Esophagus squamous epithelium (tissue), 5 donors: ENCODE measurements around the gene EGLN1. TPM values are rescaled to one million over a fixed set of nuclear protein-coding genes. Genes with fewer than 3 reads are reported as not detected.

Source experiments
- DNase-seq: peaks from one replicate; lab custom pipeline; 2025; lab: John Stamatoyannopoulos, UW
- H3K27ac ChIP-seq, 4 donors: fragments of 200-600 bp; sonication (generic); one replicate each; pipeline ENCODE4 v1.5.1; 2016 to 2019; ENCODE audit warnings: mild to moderate bottlenecking in 1 of 4
- H3K27me3 ChIP-seq, 4 donors: fragments of 200-600 bp; sonication (generic); 1 replicate in 3 of 4; 2 replicates in 1 of 4; pipeline versions ENCODE4 v1.5.1 to v1.6.0; 2017 to 2021; ENCODE audit warnings: antibody characterized with exemption in 1 of 4
- H3K36me3 ChIP-seq, 3 donors: fragments of 200-600 bp; sonication (generic); one replicate each; pipeline ENCODE4 v1.5.1; 2016 to 2019
- H3K4me1 ChIP-seq, 3 donors: fragments of 200-600 bp; sonication (generic); one replicate each; pipeline ENCODE4 v1.5.1; 2017 to 2019
- H3K4me3 ChIP-seq, 4 donors: fragments of 200-600 bp; sonication (generic); 1 replicate in 3 of 4; 2 replicates in 1 of 4; pipeline ENCODE4 v1.5.1; 2016 to 2019; ENCODE audit warnings: mild to moderate bottlenecking in 2 of 4, moderate library complexity in 1 of 4
- H3K9me3 ChIP-seq, 3 donors: fragments of 200-600 bp; sonication (generic); one replicate each; pipeline ENCODE4 v1.5.1; 2016 to 2019
- POLR2A ChIP-seq, 4 donors: fragments of 450-650 bp; IDR thresholded peaks; one replicate each; pipeline ENCODE4 v1.6.1; 2017; ENCODE audit warnings: antibody characterized with exemption in 4 of 4, mild to moderate bottlenecking in 4 of 4, moderate library complexity in 3 of 4
- WGBS, 2 donors: methylation state at CpG; one replicate each; pipeline ENCODE4 v1.1.5; 2018; 5-methylcytosine and 5-hydroxymethylcytosine counted together
- intact Hi-C: fragments of 100-400 bp; cut with DNase I; formaldehyde crosslinking; loops from one replicate; pipeline ENCODE4 v1.15.0; 2022
- total RNA-seq, 4 donors: library from RNA; depleted of rRNA; stranded (reverse); fragments of >200 nt; gene quantifications; one replicate each; pipeline ENCODE4 v1.1.0, GENCODE V29; 2016
- TF ChIP-seq, protein P1 (sequence below), 6 experiments: fragments of 450-650 bp in 4 of 6; fragments of 200-600 bp in 2 of 6; sonication (generic) in 2 of 6; IDR thresholded peaks; one replicate each; pipeline ENCODE4 v1.5.1; 2016 to 2019; ENCODE audit warnings: antibody characterized with exemption in 6 of 6, mild to moderate bottlenecking in 4 of 6, moderate library complexity in 4 of 6
- donor health status: DM: yes; HTN: yes; CAD: no.

Gene EGLN1
- total RNA-seq, 4 donors from 2014 or later = 21.8 to 36.0 (median 28.7) TPM

DNA sequence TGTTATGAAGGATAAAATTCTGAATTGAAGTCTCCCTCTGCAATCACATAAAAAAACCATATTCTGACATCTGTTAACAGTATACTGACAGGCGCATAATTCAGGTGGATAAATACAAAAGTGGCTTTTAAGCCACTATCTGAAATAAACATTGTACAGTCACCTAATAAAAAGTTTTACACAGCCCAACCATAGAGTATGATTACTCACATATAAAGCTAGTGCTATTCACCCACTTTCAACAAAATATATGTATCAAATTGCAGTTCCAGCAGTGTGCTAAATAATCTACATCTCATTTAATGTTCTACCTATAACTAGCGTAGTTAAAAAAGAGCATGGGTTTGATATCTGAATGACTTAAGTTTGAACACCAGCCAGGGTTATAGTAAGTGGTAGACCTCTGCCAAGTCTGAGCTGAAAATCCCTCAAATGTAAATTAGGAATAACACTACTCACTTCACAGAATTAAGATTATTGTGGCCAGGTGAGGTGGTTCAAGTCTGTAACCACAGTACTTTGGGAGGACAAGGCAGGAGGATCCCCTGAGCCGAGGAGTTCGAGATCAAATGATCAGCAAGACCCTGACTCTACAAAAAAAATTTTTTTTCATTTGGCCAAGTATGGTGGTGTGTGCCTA lies 3.9 kb downstream of the EGLN1 start:
- DNase-seq = no peak
- H3K9me3 ChIP-seq = no peaks in the 10 kb centered on the region
- peaks cover 0 to 6% (median 0%) of the 10 kb centered on the region in 3 donors for H3K36me3 ChIP-seq
- peak overlapping the region in 3 of 4 donors; percentile 65 to 96 (median 65) for H3K4me3 ChIP-seq
- intact Hi-C loops = no loop called here
- 67 to 77% methylated on average over 4 of the region's 4 CpGs for WGBS, 2 donors
- no peak overlapping the region for H3K27ac ChIP-seq
- no peaks in the 10 kb centered on the region for H3K27me3 ChIP-seq
- peaks cover 21 to 80% (median 48%) of the 10 kb centered on the region in 3 donors for H3K4me1 ChIP-seq
- TF ChIP-seq, protein P1, sequence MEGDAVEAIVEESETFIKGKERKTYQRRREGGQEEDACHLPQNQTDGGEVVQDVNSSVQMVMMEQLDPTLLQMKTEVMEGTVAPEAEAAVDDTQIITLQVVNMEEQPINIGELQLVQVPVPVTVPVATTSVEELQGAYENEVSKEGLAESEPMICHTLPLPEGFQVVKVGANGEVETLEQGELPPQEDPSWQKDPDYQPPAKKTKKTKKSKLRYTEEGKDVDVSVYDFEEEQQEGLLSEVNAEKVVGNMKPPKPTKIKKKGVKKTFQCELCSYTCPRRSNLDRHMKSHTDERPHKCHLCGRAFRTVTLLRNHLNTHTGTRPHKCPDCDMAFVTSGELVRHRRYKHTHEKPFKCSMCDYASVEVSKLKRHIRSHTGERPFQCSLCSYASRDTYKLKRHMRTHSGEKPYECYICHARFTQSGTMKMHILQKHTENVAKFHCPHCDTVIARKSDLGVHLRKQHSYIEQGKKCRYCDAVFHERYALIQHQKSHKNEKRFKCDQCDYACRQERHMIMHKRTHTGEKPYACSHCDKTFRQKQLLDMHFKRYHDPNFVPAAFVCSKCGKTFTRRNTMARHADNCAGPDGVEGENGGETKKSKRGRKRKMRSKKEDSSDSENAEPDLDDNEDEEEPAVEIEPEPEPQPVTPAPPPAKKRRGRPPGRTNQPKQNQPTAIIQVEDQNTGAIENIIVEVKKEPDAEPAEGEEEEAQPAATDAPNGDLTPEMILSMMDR (IDR thresholded peaks at IDR 0.05) = no peak
- no peak for TF ChIP-seq POLR2A (IDR thresholded peaks at IDR 0.05)

GRCh38 chr1:231417513-231417912 lies 4.6 kb downstream of the EGLN1 start:
- H3K27me3 ChIP-seq = no peaks in the 10 kb centered on the region
- DNase-seq = no peak
- intact Hi-C loops = no loop called here
- no peaks in the 10 kb centered on the region for H3K9me3 ChIP-seq
- TF ChIP-seq, protein P1 (IDR thresholded peaks at IDR 0.05) = no peak
- no peak for TF ChIP-seq POLR2A (IDR thresholded peaks at IDR 0.05)
- peaks cover 17 to 81% (median 47%) of the 10 kb centered on the region in 3 donors for H3K4me1 ChIP-seq
- no peak overlapping the region for H3K27ac ChIP-seq
- WGBS, 2 donors = 58 to 69% methylated on average over 2 of the region's 2 CpGs
- peaks cover 0 to 13% (median 0%) of the 10 kb centered on the region in 3 donors for H3K36me3 ChIP-seq
- peak overlapping the region in 3 of 4 donors; percentile 10 to 96 (median 65) for H3K4me3 ChIP-seq

DNA sequence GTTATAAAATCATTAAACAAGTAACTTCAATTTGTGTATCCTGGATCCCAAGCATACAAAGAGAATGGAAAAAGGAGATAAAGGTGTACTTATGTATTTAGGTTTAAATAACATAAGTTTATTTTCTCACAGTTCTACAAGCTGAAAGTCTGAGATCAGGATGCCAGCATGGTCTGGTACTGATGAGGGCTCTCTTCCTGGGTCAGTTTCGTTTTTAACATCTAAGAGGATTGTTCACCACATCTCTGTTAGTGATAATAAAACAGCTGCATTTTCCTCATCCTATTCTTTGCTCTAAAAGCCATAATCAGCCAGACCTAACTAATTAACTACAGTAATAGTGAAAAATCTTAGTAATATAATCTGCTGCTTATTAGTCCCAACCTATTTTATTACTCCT lies 5.2 kb downstream of the EGLN1 start:
- H3K36me3 ChIP-seq = peaks cover 0 to 15% (median 0%) of the 10 kb centered on the region in 3 donors
- H3K9me3 ChIP-seq = no peaks in the 10 kb centered on the region
- peaks cover 17 to 86% (median 48%) of the 10 kb centered on the region in 3 donors for H3K4me1 ChIP-seq
- H3K27me3 ChIP-seq = no peaks in the 10 kb centered on the region
- intact Hi-C loops = no loop called here
- no peak overlapping the region for H3K27ac ChIP-seq
- TF ChIP-seq POLR2A (IDR thresholded peaks at IDR 0.05) = no peak
- TF ChIP-seq, protein P1 (IDR thresholded peaks at IDR 0.05) = no peak
- 35 to 46% methylated on average over 1 of the region's 1 CpG for whole genome bisulfite sequencing, 2 donors
- H3K4me3 ChIP-seq = peak overlapping the region in 2 of 4 donors; percentile 65 to 96
- DNase-seq = no peak

- TF ChIP-seq POLR2A (IDR thresholded peaks at IDR 0.05) = no peak
- TF ChIP-seq, protein P1 (IDR thresholded peaks at IDR 0.05) = no peak
- no peak overlapping the region for H3K27ac ChIP-seq
- DNase-seq = no peak
- WGBS, 2 donors = 56 to 71% methylated on average over 3 to 5 of the region's 5 CpGs
- no peaks in the 10 kb centered on the region for H3K27me3 ChIP-seq
- intact Hi-C loops = no loop called here
- peaks cover 16 to 98% (median 50%) of the 10 kb centered on the region in 3 donors for H3K4me1 ChIP-seq
- H3K4me3 ChIP-seq = peak overlapping the region in 1 of 4 donors; percentile 96
- peaks cover 0 to 15% (median 0%) of the 10 kb centered on the region in 3 donors for H3K36me3 ChIP-seq
- no peaks in the 10 kb centered on the region for H3K9me3 ChIP-seq
These were observed 7.0 kb downstream of the EGLN1 start for GRCh38 chr1:231415018-231415583.
